K562 (cell line): ENCODE measurements around the gene CRYBG1. TPM values are rescaled to one million over a fixed set of nuclear protein-coding genes. Genes with fewer than 3 reads are reported as not detected.

Experiments
- ATAC-seq: fragments of 200-7000 bp; cut with Tn5 transposase; 3 replicates; pipeline ENCODE4 v1.9.1; 2020; ENCODE audit warnings: moderate library complexity
- BruUV-seq: library from RNA; stranded (reverse); fragments of 400-500 nt; replicated peaks from 2 replicates; lab custom pipeline; 2021; lab: Mats Ljungman, UMichigan
- CTCF ChIA-PET: fragments of 300-600 bp; formaldehyde crosslinking; extraction: SDS; loops from one replicate; lab custom pipeline; 2021; ENCODE audit warnings: low intra/inter-chr PET ratio; lab: Yijun Ruan, JAX
- POLR2A ChIA-PET: fragments of 300-600, 350-650 bp; sonication (Branson Sonifier 250); formaldehyde crosslinking; extraction: SDS; loops from one replicate; lab custom pipeline; 2021; ENCODE audit warnings: antibody characterized with exemption, inconsistent platforms; lab: Yijun Ruan, JAX
- DNase-seq, 4 experiments: peaks; one replicate each; pipeline versions ENCODE4 v3.0.0 to v3.0.0-alpha.2; 2011 to 2018; ENCODE audit warnings: low spot score in 3 of 4, mixed read lengths in 3 of 4; ENCODE audit errors: extremely low read depth in 1 of 4
- FAIRE-seq: peaks from 2 replicates; lab custom pipeline; 2011; peaks lifted over from hg19 to GRCh38; lab: Jason Lieb, UNC
- H2AFZ ChIP-seq: 2 replicates; pipeline ENCODE4 v1.6.0; 2011; ENCODE audit warnings: low read depth, low read length, control low read depth, inconsistent platforms
- H3K27ac ChIP-seq: fragments of 200-600 bp; 3 replicates; pipeline ENCODE4 v1.8.0; 2011; ENCODE audit warnings: low read depth, mild to moderate bottlenecking, control low read depth, inconsistent platforms, low read length, moderate library complexity, mixed read lengths; ENCODE audit errors: extremely low read depth
- H3K27me3 ChIP-seq, 2 experiments: fragments of 300-600 bp in 1 of 2; 2 replicates in 1 of 2; 3 replicates in 1 of 2; pipeline versions ENCODE4 v1.6.0 to v1.8.0; 2011; ENCODE audit warnings: inconsistent platforms in 2 of 2, low read length in 2 of 2, mild to moderate bottlenecking in 1 of 2, mixed read lengths in 1 of 2, moderate library complexity in 1 of 2; ENCODE audit not compliant: control insufficient read depth in 2 of 2, insufficient read depth in 2 of 2
- H3K36me3 ChIP-seq: fragments of 300-600 bp; 3 replicates; pipeline ENCODE4 v1.8.0; 2011; ENCODE audit warnings: mild to moderate bottlenecking, low read length, inconsistent platforms; ENCODE audit not compliant: control insufficient read depth, insufficient read depth
- H3K4me1 ChIP-seq, 2 experiments: fragments of 200-600 bp in 1 of 2; replicated peaks in 1 of 2; 2 replicates in 1 of 2; 3 replicates in 1 of 2; pipeline versions ENCODE4 v1.5.1 to v1.8.0; 2011; ENCODE audit warnings: inconsistent platforms in 2 of 2, low read length in 2 of 2, mild to moderate bottlenecking in 1 of 2, mixed read lengths in 1 of 2, moderate library complexity in 1 of 2; ENCODE audit not compliant: control insufficient read depth in 2 of 2, insufficient read depth in 2 of 2
- H3K4me2 ChIP-seq: 2 replicates; pipeline ENCODE4 v1.6.1; 2011; ENCODE audit warnings: low read length, control low read depth, inconsistent platforms, mixed read lengths; ENCODE audit not compliant: insufficient read depth
- H3K4me3 ChIP-seq: fragments of 200-600 bp; sonication (generic), shearing (Covaris generic); 2 replicates; pipeline ENCODE4 v1.5.1; 2016; ENCODE audit warnings: control low read depth, inconsistent platforms
- H3K79me2 ChIP-seq: fragments of 200-600 bp; 3 replicates; pipeline ENCODE4 v1.8.0; 2011; ENCODE audit warnings: low read length, inconsistent platforms; ENCODE audit not compliant: control insufficient read depth, insufficient read depth
- H3K9ac ChIP-seq, 2 experiments: 2 replicates each; pipeline versions ENCODE4 v1.6.0 to v1.6.1; 2011; ENCODE audit warnings: low read depth in 2 of 2, low read length in 2 of 2, control low read depth in 1 of 2, inconsistent platforms in 1 of 2, mild to moderate bottlenecking in 1 of 2, mixed read lengths in 1 of 2; ENCODE audit not compliant: insufficient read depth in 1 of 2
- H3K9me1 ChIP-seq: one replicate; pipeline ENCODE4 v1.6.0; 2011; ENCODE audit warnings: inconsistent platforms, mild to moderate bottlenecking, low read length, moderate library complexity; ENCODE audit not compliant: control insufficient read depth, insufficient read depth
- H3K9me3 ChIP-seq: replicated peaks from 2 replicates; pipeline ENCODE4 v1.5.1; 2011; ENCODE audit warnings: low read depth, low read length, inconsistent platforms; ENCODE audit not compliant: control insufficient read depth, insufficient read depth
- H4K20me1 ChIP-seq: replicated peaks from 2 replicates; pipeline ENCODE4 v1.6.1; 2011; ENCODE audit warnings: low read length, inconsistent platforms, mixed read lengths; ENCODE audit not compliant: control insufficient read depth, insufficient read depth
- BCL6 ChIP-seq: fragments of 250-450 bp; sonication (Bioruptor Pico); IDR thresholded peaks from 2 replicates; pipeline ENCODE4 v1.4.0; 2020
- DIDO1 ChIP-seq: fragments of 450-650 bp; IDR thresholded peaks from 2 replicates; pipeline ENCODE4 v1.6.1; 2016; ENCODE audit warnings: low read depth, missing biosample characterization, missing genetic modification characterization
- FOXK2 ChIP-seq, 2 experiments: fragments of 450-650 bp; IDR thresholded peaks in 1 of 2; conservative IDR thresholded peaks in 1 of 2; 2 replicates each; pipeline ENCODE4 v1.6.1; 2016; ENCODE audit warnings: low read depth in 2 of 2, mild to moderate bottlenecking in 1 of 2
- MTA2 ChIP-seq: fragments of 450-650 bp; IDR thresholded peaks from 2 replicates; pipeline ENCODE4 v1.6.1; 2016; ENCODE audit warnings: low read depth
- POU5F1 ChIP-seq: fragments of 150-350 bp; IDR thresholded peaks from 2 replicates; pipeline ENCODE4 v1.6.1; 2014; ENCODE audit warnings: borderline replicate concordance, low read length, low read depth, mild to moderate bottlenecking; ENCODE audit not compliant: partially characterized antibody
- PURB ChIP-seq: sonication (generic); formaldehyde crosslinking; IDR thresholded peaks from 2 replicates; pipeline ENCODE4 v1.9.0; 2021; ENCODE audit warnings: low read depth, mild to moderate bottlenecking, missing genetic modification reagents
- RBM15 ChIP-seq: fragments of 200-400 bp; formaldehyde crosslinking; IDR thresholded peaks from 2 replicates; pipeline ENCODE4 v1.6.1; 2018; ENCODE audit warnings: mild to moderate bottlenecking, low read length, moderate library complexity; ENCODE audit not compliant: insufficient read depth
- STAT5B ChIP-seq: fragments of 250-450 bp; sonication (Bioruptor Pico); IDR thresholded peaks from 2 replicates; pipeline ENCODE4 v1.8.0; 2021; ENCODE audit warnings: mild to moderate bottlenecking, inconsistent platforms
- ZEB2 ChIP-seq: fragments of 450-650 bp; IDR thresholded peaks from 2 replicates; pipeline ENCODE4 v1.6.1; 2016
- ZNF232 ChIP-seq: sonication (generic); formaldehyde crosslinking; IDR thresholded peaks from 2 replicates; pipeline ENCODE4 v1.8.0; 2022; ENCODE audit warnings: mild to moderate bottlenecking, missing genetic modification reagents
- WGBS: fragments of 100-300 bp; shearing (Covaris generic); methylation state at CpG from one replicate; pipeline ENCODE4 v1.1.6; 2016; ENCODE audit warnings: low coverage, mixed read lengths; ENCODE audit not compliant: insufficient coverage; ENCODE audit errors: missing lambda C conversion rate; 5-methylcytosine and 5-hydroxymethylcytosine counted together
- in situ Hi-C: fragments of 300-500 bp; cut with MboI; formaldehyde crosslinking; loops from 4 replicates; pipeline ENCODE4 v1.15.0; 2018; ENCODE audit warnings: inconsistent platforms, mixed read lengths
- intact Hi-C: fragments of 100-400 bp; cut with micrococcal nuclease; formaldehyde crosslinking; loops from 2 replicates; pipeline ENCODE4 v1.14.2; 2022
- polyA plus RNA-seq, 8 experiments: library from polyadenylated mRNA; depleted of rRNA in 4 of 8; stranded (reverse) in 5 of 8; unstranded in 3 of 8; fragments of >200 nt; fragmentation: Nextera tagmentation in 2 of 8; fragmentation: Illumina TruSeq in 1 of 8; extraction: Ambion mirVana in 2 of 8; extraction: Trizol in 1 of 8; gene quantifications; 2 replicates each; pipeline versions ENCODE4 v1.2.1 to v1.2.3, GENCODE V29; 2011 to 2014; ENCODE audit warnings: inconsistent platforms in 1 of 8, missing spikeins in 1 of 8
- total RNA-seq, 7 experiments: library from RNA; depleted of rRNA in 6 of 7; stranded (reverse); fragments of >200 nt in 6 of 7; fragmentation: Illumina TruSeq in 2 of 7; extraction: Trizol in 2 of 7; gene quantifications; 2 replicates each; pipeline versions ENCODE4 v1.2.1 to v1.2.3, GENCODE V29; 2011 to 2021; ENCODE audit warnings: low replicate concordance in 1 of 7
- TF ChIP-seq, protein P1 (sequence below): fragments of 250-450 bp; sonication (Bioruptor Pico); IDR thresholded peaks from 2 replicates; pipeline ENCODE4 v1.5.0; 2020; ENCODE audit warnings: mild to moderate bottlenecking, borderline replicate concordance

CRYBG1 gene
- total and polyA plus RNA-seq, 9 of the 15 experiments (the other 6 are each of a cell fraction or from before 2014, with no cell fraction given): 0.07 to 0.47 (median 0.11) TPM

DNA sequence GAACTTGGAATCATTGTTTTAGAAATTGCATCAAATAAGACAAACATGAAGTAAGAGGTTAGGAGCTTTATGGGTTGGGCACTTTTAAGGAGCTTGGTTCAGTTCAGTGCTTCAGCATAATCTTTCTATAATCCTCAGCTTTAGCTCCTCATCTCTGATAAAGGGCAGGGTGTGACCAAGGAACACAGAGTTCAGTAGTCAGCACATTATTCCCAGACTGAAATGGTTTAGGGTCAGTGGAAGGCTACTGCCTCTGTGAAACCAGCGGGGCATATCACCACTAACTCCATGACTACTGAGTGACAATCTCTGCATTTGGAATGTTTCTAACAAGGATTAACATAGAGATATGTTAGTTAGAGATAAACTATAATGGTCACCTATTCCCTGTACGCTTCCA is 36.9 kb downstream of the CRYBG1 start:
- Histone ChIP-seq H4K20me1 (no peaks in the 10 kb centered on the region), H3K9me1 (no peaks in the 10 kb centered on the region), H3K36me3 (no peaks in the 10 kb centered on the region), H3K27ac (no peak overlapping the region), H3K4me1 (no peaks in the 10 kb centered on the region), H3K4me3 (no peak overlapping the region), H3K27me3 (peaks cover 0 to 12% of the 10 kb centered on the region in 2 experiments; a peak in 2 of 5 replicates), H3K4me2 (no peak overlapping the region)
- WGBS: 0% methylated on average over 2 of the region's 2 CpGs
- DNase-seq: no peak
- intact Hi-C loops: no loop called here
- TF ChIP-seq FOXK2 (conservative IDR thresholded peaks at IDR 0.05 in 1 of 2, IDR thresholded peaks at IDR 0.05 in 1 of 2; ENCODE audit: low read depth in 2 of 2): no peak
- TF ChIP-seq ZEB2: no peak
- TF ChIP-seq BCL6: no peak
- no peak for TF ChIP-seq STAT5B (CRISPR knock-in tag)
- no peak for TF ChIP-seq ZNF232
- no peak for TF ChIP-seq PURB (CRISPR knock-in tag)
- no peak for TF ChIP-seq RBM15
- no peak for TF ChIP-seq DIDO1 (tag)
- no peak for TF ChIP-seq POU5F1
- no peak for TF ChIP-seq MTA2
- TF ChIP-seq, protein P1, sequence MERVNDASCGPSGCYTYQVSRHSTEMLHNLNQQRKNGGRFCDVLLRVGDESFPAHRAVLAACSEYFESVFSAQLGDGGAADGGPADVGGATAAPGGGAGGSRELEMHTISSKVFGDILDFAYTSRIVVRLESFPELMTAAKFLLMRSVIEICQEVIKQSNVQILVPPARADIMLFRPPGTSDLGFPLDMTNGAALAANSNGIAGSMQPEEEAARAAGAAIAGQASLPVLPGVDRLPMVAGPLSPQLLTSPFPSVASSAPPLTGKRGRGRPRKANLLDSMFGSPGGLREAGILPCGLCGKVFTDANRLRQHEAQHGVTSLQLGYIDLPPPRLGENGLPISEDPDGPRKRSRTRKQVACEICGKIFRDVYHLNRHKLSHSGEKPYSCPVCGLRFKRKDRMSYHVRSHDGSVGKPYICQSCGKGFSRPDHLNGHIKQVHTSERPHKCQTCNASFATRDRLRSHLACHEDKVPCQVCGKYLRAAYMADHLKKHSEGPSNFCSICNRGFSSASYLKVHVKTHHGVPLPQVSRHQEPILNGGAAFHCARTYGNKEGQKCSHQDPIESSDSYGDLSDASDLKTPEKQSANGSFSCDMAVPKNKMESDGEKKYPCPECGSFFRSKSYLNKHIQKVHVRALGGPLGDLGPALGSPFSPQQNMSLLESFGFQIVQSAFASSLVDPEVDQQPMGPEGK (CRISPR knock-in tag): no peak
- TF ChIP-seq, all 486 proteins: peak for 0
- Histone ChIP-seq H3K9me3 (no peaks in the 10 kb centered on the region), H2AFZ (no peak overlapping the region), H3K79me2 (no peaks in the 10 kb centered on the region), H3K9ac (no peak overlapping the region)
- ATAC-seq (no peak), FAIRE-seq (no peak)
- ChIA-PET POLR2A (interaction anchor here (0.7 kb wide), 1 partner anchor 958 kb away, joined by 3 read pairs; no protein-coding TSS in a partner anchor), CTCF (no interaction called here)
- in situ Hi-C loops: no loop called here
- BruUV-seq: no TSS peak
